K562 (cell line): ENCODE measurements around the gene SLC7A4. TPM values are rescaled to one million over a fixed set of nuclear protein-coding genes. Genes with fewer than 3 reads are reported as not detected.

Source experiments
- ATF1 ChIP-seq, 2 experiments: fragments of 450-650 bp in 1 of 2; IDR thresholded peaks; 2 replicates each; pipeline ENCODE4 v1.6.1; 2016; ENCODE audit warnings: missing compliant biosample characterization in 1 of 2, missing genetic modification characterization in 1 of 2
- CHD2 ChIP-seq: IDR thresholded peaks from 2 replicates; pipeline ENCODE4 v1.6.1; 2011; ENCODE audit warnings: low read depth, low read length
- CREM ChIP-seq: IDR thresholded peaks from 2 replicates; pipeline ENCODE4 v1.6.1; 2014; ENCODE audit warnings: antibody characterized with exemption, low read depth
- ESRRA ChIP-seq: fragments of 450-650 bp; IDR thresholded peaks from 2 replicates; pipeline ENCODE4 v1.6.1; 2014; ENCODE audit warnings: low read depth, mild to moderate bottlenecking, moderate library complexity, borderline replicate concordance
- EZH2 ChIP-seq: IDR thresholded peaks from 2 replicates; pipeline ENCODE4 v1.6.1; 2012; ENCODE audit warnings: low read depth, mild to moderate bottlenecking, inconsistent platforms, low read length, borderline replicate concordance
- FOXJ2 ChIP-seq: fragments of 200-800 bp; sonication (Bioruptor generic); IDR thresholded peaks from 2 replicates; pipeline ENCODE4 v1.6.1; 2016; ENCODE audit warnings: missing genetic modification characterization, missing compliant biosample characterization
- GTF3C2 ChIP-seq: IDR thresholded peaks from 3 replicates; pipeline ENCODE4 v1.6.1; 2011; ENCODE audit warnings: borderline replicate concordance, mild to moderate bottlenecking, moderate library complexity; ENCODE audit not compliant: insufficient read length; ENCODE audit errors: extremely low read depth
- HOXB6 ChIP-seq: fragments of 250-450 bp; sonication (Bioruptor Pico); IDR thresholded peaks from 2 replicates; pipeline ENCODE4 v1.5.1; 2022; ENCODE audit warnings: mild to moderate bottlenecking, borderline replicate concordance
- ID3 ChIP-seq, 2 experiments: fragments of 250-450 bp in 1 of 2; fragments of 450-650 bp in 1 of 2; sonication (Bioruptor Pico) in 1 of 2; IDR thresholded peaks; 2 replicates each; pipeline versions ENCODE4 v1.6.1 to v1.8.0; 2016 to 2021; ENCODE audit warnings: mild to moderate bottlenecking in 2 of 2, moderate library complexity in 2 of 2, missing compliant biosample characterization in 1 of 2, missing genetic modification characterization in 1 of 2
- NELFE ChIP-seq: IDR thresholded peaks from 2 replicates; pipeline ENCODE4 v1.6.1; 2011; ENCODE audit warnings: mild to moderate bottlenecking; ENCODE audit not compliant: insufficient read depth, insufficient read length
- RBM39 ChIP-seq: fragments of 200-400 bp; formaldehyde crosslinking; optimal IDR thresholded peaks from 2 replicates; pipeline ENCODE3; 2018; ENCODE audit warnings: low read depth, low read length
- RCOR1 ChIP-seq, 2 experiments: IDR thresholded peaks; 2 replicates each; pipeline ENCODE4 v1.6.1; 2012; ENCODE audit warnings: low read depth in 2 of 2, low read length in 2 of 2, borderline replicate concordance in 1 of 2, improper control_type of control experiment in 1 of 2
- SMARCE1 ChIP-seq: fragments of 450-650 bp; IDR thresholded peaks from 2 replicates; pipeline ENCODE4 v1.7.1; 2016; ENCODE audit warnings: mild to moderate bottlenecking
- SP1 ChIP-seq: sonication (generic); formaldehyde crosslinking; IDR thresholded peaks from 2 replicates; pipeline ENCODE4 v1.8.1; 2022; ENCODE audit warnings: mild to moderate bottlenecking, missing genetic modification reagents
- ZBTB34 ChIP-seq: fragments of 250-450 bp; sonication (Bioruptor Pico); IDR thresholded peaks from 2 replicates; pipeline ENCODE4 v1.8.0; 2021; ENCODE audit warnings: mild to moderate bottlenecking, moderate library complexity
- ZNF277 ChIP-seq: fragments of 250-450 bp; sonication (Bioruptor Pico); IDR thresholded peaks from 2 replicates; pipeline ENCODE4 v1.8.0; 2022; ENCODE audit warnings: inconsistent platforms, mild to moderate bottlenecking, moderate library complexity, borderline replicate concordance
- ZNF740 ChIP-seq, 3 experiments: fragments of 200-800 bp in 1 of 3; sonication (Bioruptor generic) in 1 of 3; sonication (generic) in 1 of 3; formaldehyde crosslinking in 1 of 3; IDR thresholded peaks; 2 replicates each; pipeline versions ENCODE4 v1.6.1 to v1.8.0; 2016 to 2022; ENCODE audit warnings: mild to moderate bottlenecking in 2 of 3, missing compliant biosample characterization in 2 of 3, missing genetic modification characterization in 2 of 3, missing genetic modification reagents in 1 of 3
- polyA plus RNA-seq, 8 experiments: library from polyadenylated mRNA; depleted of rRNA in 4 of 8; stranded (reverse) in 5 of 8; unstranded in 3 of 8; fragments of >200 nt; fragmentation: Nextera tagmentation in 2 of 8; fragmentation: Illumina TruSeq in 1 of 8; extraction: Ambion mirVana in 2 of 8; extraction: Trizol in 1 of 8; gene quantifications; 2 replicates each; pipeline versions ENCODE4 v1.2.1 to v1.2.3, GENCODE V29; 2011 to 2014; ENCODE audit warnings: inconsistent platforms in 1 of 8, missing spikeins in 1 of 8
- total RNA-seq, 7 experiments: library from RNA; depleted of rRNA in 6 of 7; stranded (reverse); fragments of >200 nt in 6 of 7; fragmentation: Illumina TruSeq in 2 of 7; extraction: Trizol in 2 of 7; gene quantifications; 2 replicates each; pipeline versions ENCODE4 v1.2.1 to v1.2.3, GENCODE V29; 2011 to 2021; ENCODE audit warnings: low replicate concordance in 1 of 7

The SLC7A4 gene
- total and polyA plus RNA-seq, 9 of the 15 experiments (the other 6 are each of a cell fraction or from before 2014, with no cell fraction given): not detected

- TF ChIP-seq GTF3C2: no peak
- TF ChIP-seq EZH2: no peak
- no peak for TF ChIP-seq ATF1 (CRISPR knock-in tag; IDR thresholded peaks at IDR 0.05)
- peak; percentile 66 for TF ChIP-seq ATF1 (tag; IDR thresholded peaks at IDR 0.05)
- TF ChIP-seq SMARCE1: no peak
- TF ChIP-seq FOXJ2: no peak
- no peak for TF ChIP-seq SP1 (CRISPR knock-in tag)
- no peak for TF ChIP-seq RBM39
- TF ChIP-seq ZNF277: 0 out of 2 replicates have a peak, but pooled peaks have one; percentile 74
- 0 out of 2 replicates have a peak, but pooled peaks have one; percentile 34 for TF ChIP-seq CREM
- TF ChIP-seq ZBTB34: no peak
- no peak for TF ChIP-seq ESRRA
- no peak for TF ChIP-seq ZNF740 (CRISPR knock-in tag; IDR thresholded peaks at IDR 0.05)
- no peak for TF ChIP-seq ZNF740 (tag; IDR thresholded peaks at IDR 0.05)
- TF ChIP-seq CHD2: no peak
- no peak for TF ChIP-seq HOXB6 (CRISPR knock-in tag)
- TF ChIP-seq RCOR1 (IDR thresholded peaks at IDR 0.05; ENCODE audit: borderline replicate concordance in 1 of 2, low read depth in 2 of 2, low read length in 2 of 2): no peak
- TF ChIP-seq NELFE: no peak
- TF ChIP-seq ID3 (CRISPR knock-in tag; IDR thresholded peaks at IDR 0.05): no peak
- TF ChIP-seq ID3 (tag; IDR thresholded peaks at IDR 0.05): no peak
Measured at GRCh38 chr22:21030621-21031544, 1.5 kb downstream of the SLC7A4 start (continued).
